Prostate gland (tissue), 2 donors: ENCODE measurements around the gene LRFN3. TPM values are rescaled to one million over a fixed set of nuclear protein-coding genes. Genes with fewer than 3 reads are reported as not detected.

ENCODE experiments used
- DNase-seq: peaks from one replicate; pipeline ENCODE4 v3.0.0-alpha.2; 2019; ENCODE audit warnings: low spot score
- H3K27ac ChIP-seq, 2 donors: fragments of 200-600 bp; sonication (generic); 2 replicates each; pipeline ENCODE4 v1.5.1; 2017 to 2019
- H3K27me3 ChIP-seq: fragments of 200-600 bp; sonication (generic); replicated peaks from 2 replicates; pipeline ENCODE4 v1.5.1; 2019; ENCODE audit not compliant: insufficient read depth
- H3K36me3 ChIP-seq, 2 donors: fragments of 200-600 bp; sonication (generic); 1 replicate in 1 of 2; 2 replicates in 1 of 2; pipeline versions ENCODE4 v1.5.1 to v1.8.1; 2017 to 2019
- H3K4me1 ChIP-seq: fragments of 200-600 bp; sonication (generic); replicated peaks from 2 replicates; pipeline ENCODE4 v1.5.1; 2019
- H3K4me3 ChIP-seq, 2 donors: fragments of 200-600 bp; sonication (generic); 2 replicates each; pipeline ENCODE4 v1.5.1; 2017 to 2019
- H3K9me3 ChIP-seq: fragments of 200-600 bp; sonication (generic); 2 replicates; pipeline ENCODE4 v1.5.1; 2017
- CTCF ChIP-seq, 4 experiments: fragments of 200-600 bp in 2 of 4; fragments of 450-650 bp in 2 of 4; sonication (generic) in 2 of 4; IDR thresholded peaks; 1 replicate in 3 of 4; 2 replicates in 1 of 4; pipeline ENCODE4 v1.5.1; 2016 to 2019; ENCODE audit warnings: antibody characterized with exemption in 4 of 4, mild to moderate bottlenecking in 2 of 4, moderate library complexity in 2 of 4
- POLR2A ChIP-seq: fragments of 450-650 bp; IDR thresholded peaks from one replicate; pipeline ENCODE4 v1.6.1; 2016; ENCODE audit warnings: antibody characterized with exemption, mild to moderate bottlenecking
- POLR2AphosphoS5 ChIP-seq: sonication (generic); formaldehyde crosslinking; IDR thresholded peaks from one replicate; pipeline ENCODE4 v1.6.1; 2017; ENCODE audit warnings: antibody characterized with exemption
- WGBS: methylation state at CpG from one replicate; pipeline ENCODE4 v1.1.5; 2018; 5-methylcytosine and 5-hydroxymethylcytosine counted together
- intact Hi-C: fragments of 100-400 bp; cut with DNase I; formaldehyde crosslinking; loops from one replicate; pipeline ENCODE4 v1.14.2; 2022
- total RNA-seq, 2 donors: library from RNA; depleted of rRNA; stranded (reverse); fragments of >200 nt; gene quantifications; one replicate each; pipeline ENCODE4 v1.1.0, GENCODE V29; 2016

The LRFN3 gene
- total RNA-seq, 2 donors from 2014 or later, result 21.7 to 32.3 TPM

GRCh38 chr19:35915443-35915842 is 20.7 kb upstream of the LRFN3 start:
- Histone ChIP-seq H3K9me3 (no peaks in the 10 kb centered on the region), H3K4me3 (no peak overlapping the region), H3K4me1 (no peaks in the 10 kb centered on the region), H3K36me3 (no peaks in the 10 kb centered on the region), H3K27ac (no peak overlapping the region), H3K27me3 (no peaks in the 10 kb centered on the region)
- DNase-seq, result no peak
- TF ChIP-seq POLR2A, result no peak
- no peak for TF ChIP-seq POLR2AphosphoS5
- whole genome bisulfite sequencing, result 58% methylated on average over 3 of the region's 3 CpGs
- intact Hi-C loops, result no loop called here

GRCh38 chr19:35919306-35919705 is 16.9 kb upstream of the LRFN3 start:
- DNase-seq, result no peak
- no peaks in the 10 kb centered on the region for H3K9me3 ChIP-seq
- WGBS, result 88% methylated on average over 11 of the region's 11 CpGs
- H3K4me1 ChIP-seq, result no peaks in the 10 kb centered on the region
- TF ChIP-seq CTCF (IDR thresholded peaks at IDR 0.05) (no peak), POLR2AphosphoS5 (no peak), POLR2A (no peak)
- H3K27me3 ChIP-seq, result no peaks in the 10 kb centered on the region
- no peaks in the 10 kb centered on the region for H3K36me3 ChIP-seq
- H3K4me3 ChIP-seq, result no peak overlapping the region
- no peak overlapping the region for H3K27ac ChIP-seq
- intact Hi-C loops, result no loop called here

- Histone ChIP-seq H3K4me3 (no peak overlapping the region), H3K4me1 (no peaks in the 10 kb centered on the region), H3K27ac (no peak overlapping the region), H3K36me3 (no peaks in the 10 kb centered on the region), H3K9me3 (no peaks in the 10 kb centered on the region), H3K27me3 (no peaks in the 10 kb centered on the region)
- no peak for DNase-seq
- intact Hi-C loops, result no loop called here
- 86% methylated on average over 6 of the region's 6 CpGs for WGBS
- TF ChIP-seq POLR2A (no peak), CTCF (IDR thresholded peaks at IDR 0.05) (no peak), POLR2AphosphoS5 (no peak)
These were observed 15.2 kb upstream of the LRFN3 start for GRCh38 chr19:35921012-35921411.

- intact Hi-C loops, result no loop called here
- no peaks in the 10 kb centered on the region for H3K9me3 ChIP-seq
- no peak for TF ChIP-seq POLR2AphosphoS5
- TF ChIP-seq CTCF (IDR thresholded peaks at IDR 0.05), result no peak
- no peak for TF ChIP-seq POLR2A
- H3K4me3 ChIP-seq, result no peak overlapping the region
- H3K27me3 ChIP-seq, result no peaks in the 10 kb centered on the region
- H3K4me1 ChIP-seq, result no peaks in the 10 kb centered on the region
- no peak for DNase-seq
- H3K27ac ChIP-seq, result no peak overlapping the region
- WGBS, result 90% methylated on average over 3 of the region's 3 CpGs
- no peaks in the 10 kb centered on the region for H3K36me3 ChIP-seq
These were observed 10.7 kb upstream of the LRFN3 start for GRCh38 chr19:35925501-35925900.

GRCh38 chr19:35928507-35928906 is 7.7 kb upstream of the LRFN3 start:
- no peaks in the 10 kb centered on the region for H3K27me3 ChIP-seq
- WGBS, result 83% methylated on average over 5 of the region's 5 CpGs
- no peaks in the 10 kb centered on the region for H3K9me3 ChIP-seq
- no peak overlapping the region for H3K27ac ChIP-seq
- DNase-seq, result no peak
- TF ChIP-seq POLR2A (no peak), CTCF (IDR thresholded peaks at IDR 0.05) (no peak), POLR2AphosphoS5 (no peak)
- no peaks in the 10 kb centered on the region for H3K4me1 ChIP-seq
- no peaks in the 10 kb centered on the region for H3K36me3 ChIP-seq
- intact Hi-C loops, result no loop called here
- no peak overlapping the region for H3K4me3 ChIP-seq
